Body of pancreas (tissue), 4 donors: ENCODE data around the gene CSH2.
"Not testable (repeated sequence)": the region's sequence is repeated elsewhere in the genome, so short reads cannot be mapped to it uniquely, and the experiment has no call there.

Source experiments
- POLR2A ChIP-seq, 3 donors: fragments of 450-650 bp; IDR thresholded peaks; one replicate each; pipeline ENCODE4 v1.6.1; 2016; ENCODE audit warnings: antibody characterized with exemption in 3 of 3, mild to moderate bottlenecking in 2 of 3
- TF ChIP-seq, protein P1 (sequence below), 7 experiments: fragments of 450-650 bp in 4 of 7; fragments of 200-600 bp in 3 of 7; sonication (generic) in 3 of 7; IDR thresholded peaks; one replicate each; pipeline ENCODE4 v1.5.1; 2016 to 2019; ENCODE audit warnings: antibody characterized with exemption in 7 of 7

DNA sequence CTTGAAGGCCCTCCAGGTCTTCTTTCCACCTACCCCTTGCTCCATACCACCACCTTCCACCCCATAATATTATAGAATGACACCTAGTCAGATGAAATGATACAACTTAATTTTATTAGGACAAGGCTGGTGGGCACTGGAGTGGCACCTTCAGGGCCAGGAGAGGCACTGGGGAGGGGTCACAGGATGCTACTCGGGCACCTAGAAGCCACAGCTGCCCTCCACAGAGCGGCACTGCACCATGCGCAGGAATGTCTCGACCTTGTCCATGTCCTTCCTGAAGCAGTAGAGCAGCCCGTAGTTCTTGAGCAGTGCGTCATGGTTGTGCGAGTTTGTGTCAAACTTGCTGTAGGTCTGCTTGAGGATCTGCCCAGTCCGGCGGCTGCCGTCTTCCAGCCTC lies 21.3 kb upstream of the CSH2 start:
- TF ChIP-seq, protein P1, sequence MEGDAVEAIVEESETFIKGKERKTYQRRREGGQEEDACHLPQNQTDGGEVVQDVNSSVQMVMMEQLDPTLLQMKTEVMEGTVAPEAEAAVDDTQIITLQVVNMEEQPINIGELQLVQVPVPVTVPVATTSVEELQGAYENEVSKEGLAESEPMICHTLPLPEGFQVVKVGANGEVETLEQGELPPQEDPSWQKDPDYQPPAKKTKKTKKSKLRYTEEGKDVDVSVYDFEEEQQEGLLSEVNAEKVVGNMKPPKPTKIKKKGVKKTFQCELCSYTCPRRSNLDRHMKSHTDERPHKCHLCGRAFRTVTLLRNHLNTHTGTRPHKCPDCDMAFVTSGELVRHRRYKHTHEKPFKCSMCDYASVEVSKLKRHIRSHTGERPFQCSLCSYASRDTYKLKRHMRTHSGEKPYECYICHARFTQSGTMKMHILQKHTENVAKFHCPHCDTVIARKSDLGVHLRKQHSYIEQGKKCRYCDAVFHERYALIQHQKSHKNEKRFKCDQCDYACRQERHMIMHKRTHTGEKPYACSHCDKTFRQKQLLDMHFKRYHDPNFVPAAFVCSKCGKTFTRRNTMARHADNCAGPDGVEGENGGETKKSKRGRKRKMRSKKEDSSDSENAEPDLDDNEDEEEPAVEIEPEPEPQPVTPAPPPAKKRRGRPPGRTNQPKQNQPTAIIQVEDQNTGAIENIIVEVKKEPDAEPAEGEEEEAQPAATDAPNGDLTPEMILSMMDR (IDR thresholded peaks at IDR 0.05): not testable (repeated sequence)
- not testable (repeated sequence) for TF ChIP-seq POLR2A (IDR thresholded peaks at IDR 0.05)
